Measurements from ENCODE around the gene CSNK1D. TPM values are rescaled to one million over a fixed set of nuclear protein-coding genes. Genes with fewer than 3 reads are reported as not detected.

CSNK1D gene
- polyA plus RNA-seq, 1 donor from 2014 or later, result 29.9 TPM

DNA sequence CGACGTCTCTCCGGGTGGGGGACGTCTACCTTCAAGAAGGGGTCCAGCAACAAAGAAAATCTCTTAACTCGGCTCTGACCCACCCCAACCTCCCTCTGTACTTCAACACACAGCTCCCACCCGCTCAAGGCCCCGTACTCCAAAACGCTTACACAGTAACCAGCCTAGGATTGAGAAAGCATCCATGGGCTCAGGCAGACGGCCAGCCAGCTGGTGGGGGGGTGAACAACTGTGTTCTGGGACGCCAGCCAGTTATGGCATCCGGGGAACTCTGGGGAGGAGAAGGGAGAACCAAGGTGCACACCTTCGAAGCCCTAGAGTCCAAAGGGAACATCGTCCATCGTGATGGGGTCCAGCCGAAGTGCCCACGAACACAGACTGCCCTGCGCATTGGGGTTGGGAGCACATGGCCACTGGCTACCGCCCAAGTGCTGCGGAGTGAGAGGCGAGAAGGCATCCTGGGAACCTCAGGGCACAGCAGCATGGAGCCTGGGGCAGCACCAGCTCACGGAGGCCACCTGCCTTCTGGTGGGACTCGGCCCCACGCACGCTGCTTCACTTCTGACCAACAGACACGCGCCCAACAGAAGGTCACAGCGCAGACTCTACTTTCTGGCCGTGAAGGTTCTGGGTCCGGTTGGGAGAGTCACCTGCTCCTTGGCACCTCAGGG lies 30.4 kb downstream of the CSNK1D start:
- Histone ChIP-seq H3K4me2 (ENCODE audit: low read length) (no peak overlapping the region), H3K9ac (ENCODE audit: low read length) (no peak overlapping the region), H3K27me3 (ENCODE audit: insufficient read depth, low read depth, low read length) (no peaks in the 10 kb centered on the region), H2AFZ (ENCODE audit: low read depth, low read length) (no peak overlapping the region), H3K79me2 (replicated peaks; ENCODE audit: insufficient read depth, low read length) (no peaks in the 10 kb centered on the region), H3K9me3 (ENCODE audit: low read length) (no peaks in the 10 kb centered on the region), H3K27ac (ENCODE audit: low read length) (no peak overlapping the region), H3K36me3 (ENCODE audit: insufficient read depth, low read length) (no peaks in the 10 kb centered on the region), H4K20me1 (ENCODE audit: insufficient read depth) (peaks cover 13% of the 10 kb centered on the region), H3F3A (ENCODE audit: insufficient read depth, low read length, poor library complexity, severe bottlenecking) (no peaks in the 10 kb centered on the region), H3K4me3 (ENCODE audit: low read length) (no peak overlapping the region), H3K9me2 (ENCODE audit: insufficient read depth, low read length) (no peaks in the 10 kb centered on the region)
- TF ChIP-seq SMC3 (conservative IDR thresholded peaks at IDR 0.05; ENCODE audit: poor library complexity), result no peak
- TF ChIP-seq POLR2AphosphoS5 (IDR thresholded peaks at IDR 0.05), result no peak
- TF ChIP-seq EZH2 (IDR thresholded peaks at IDR 0.05; ENCODE audit: borderline replicate concordance, insufficient read depth, low read length, poor library complexity, severe bottlenecking), result no peak
- no peak for TF ChIP-seq TAF1 (IDR thresholded peaks at IDR 0.05; ENCODE audit: low read depth)
- TF ChIP-seq, protein P1, sequence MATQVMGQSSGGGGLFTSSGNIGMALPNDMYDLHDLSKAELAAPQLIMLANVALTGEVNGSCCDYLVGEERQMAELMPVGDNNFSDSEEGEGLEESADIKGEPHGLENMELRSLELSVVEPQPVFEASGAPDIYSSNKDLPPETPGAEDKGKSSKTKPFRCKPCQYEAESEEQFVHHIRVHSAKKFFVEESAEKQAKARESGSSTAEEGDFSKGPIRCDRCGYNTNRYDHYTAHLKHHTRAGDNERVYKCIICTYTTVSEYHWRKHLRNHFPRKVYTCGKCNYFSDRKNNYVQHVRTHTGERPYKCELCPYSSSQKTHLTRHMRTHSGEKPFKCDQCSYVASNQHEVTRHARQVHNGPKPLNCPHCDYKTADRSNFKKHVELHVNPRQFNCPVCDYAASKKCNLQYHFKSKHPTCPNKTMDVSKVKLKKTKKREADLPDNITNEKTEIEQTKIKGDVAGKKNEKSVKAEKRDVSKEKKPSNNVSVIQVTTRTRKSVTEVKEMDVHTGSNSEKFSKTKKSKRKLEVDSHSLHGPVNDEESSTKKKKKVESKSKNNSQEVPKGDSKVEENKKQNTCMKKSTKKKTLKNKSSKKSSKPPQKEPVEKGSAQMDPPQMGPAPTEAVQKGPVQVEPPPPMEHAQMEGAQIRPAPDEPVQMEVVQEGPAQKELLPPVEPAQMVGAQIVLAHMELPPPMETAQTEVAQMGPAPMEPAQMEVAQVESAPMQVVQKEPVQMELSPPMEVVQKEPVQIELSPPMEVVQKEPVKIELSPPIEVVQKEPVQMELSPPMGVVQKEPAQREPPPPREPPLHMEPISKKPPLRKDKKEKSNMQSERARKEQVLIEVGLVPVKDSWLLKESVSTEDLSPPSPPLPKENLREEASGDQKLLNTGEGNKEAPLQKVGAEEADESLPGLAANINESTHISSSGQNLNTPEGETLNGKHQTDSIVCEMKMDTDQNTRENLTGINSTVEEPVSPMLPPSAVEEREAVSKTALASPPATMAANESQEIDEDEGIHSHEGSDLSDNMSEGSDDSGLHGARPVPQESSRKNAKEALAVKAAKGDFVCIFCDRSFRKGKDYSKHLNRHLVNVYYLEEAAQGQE (IDR thresholded peaks at IDR 0.05; ENCODE audit: borderline replicate concordance), result no peak
- no peak for TF ChIP-seq EP300 (conservative IDR thresholded peaks at IDR 0.05; ENCODE audit: poor library complexity, severe bottlenecking)
- no peak for TF ChIP-seq MXI1 (conservative IDR thresholded peaks at IDR 0.05; ENCODE audit: poor library complexity, severe bottlenecking)
- TF ChIP-seq RAD21 (conservative IDR thresholded peaks at IDR 0.05), result no peak
- TF ChIP-seq, protein P2, sequence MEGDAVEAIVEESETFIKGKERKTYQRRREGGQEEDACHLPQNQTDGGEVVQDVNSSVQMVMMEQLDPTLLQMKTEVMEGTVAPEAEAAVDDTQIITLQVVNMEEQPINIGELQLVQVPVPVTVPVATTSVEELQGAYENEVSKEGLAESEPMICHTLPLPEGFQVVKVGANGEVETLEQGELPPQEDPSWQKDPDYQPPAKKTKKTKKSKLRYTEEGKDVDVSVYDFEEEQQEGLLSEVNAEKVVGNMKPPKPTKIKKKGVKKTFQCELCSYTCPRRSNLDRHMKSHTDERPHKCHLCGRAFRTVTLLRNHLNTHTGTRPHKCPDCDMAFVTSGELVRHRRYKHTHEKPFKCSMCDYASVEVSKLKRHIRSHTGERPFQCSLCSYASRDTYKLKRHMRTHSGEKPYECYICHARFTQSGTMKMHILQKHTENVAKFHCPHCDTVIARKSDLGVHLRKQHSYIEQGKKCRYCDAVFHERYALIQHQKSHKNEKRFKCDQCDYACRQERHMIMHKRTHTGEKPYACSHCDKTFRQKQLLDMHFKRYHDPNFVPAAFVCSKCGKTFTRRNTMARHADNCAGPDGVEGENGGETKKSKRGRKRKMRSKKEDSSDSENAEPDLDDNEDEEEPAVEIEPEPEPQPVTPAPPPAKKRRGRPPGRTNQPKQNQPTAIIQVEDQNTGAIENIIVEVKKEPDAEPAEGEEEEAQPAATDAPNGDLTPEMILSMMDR (IDR thresholded peaks at IDR 0.05; ENCODE audit: poor library complexity, severe bottlenecking), result no peak

DNA sequence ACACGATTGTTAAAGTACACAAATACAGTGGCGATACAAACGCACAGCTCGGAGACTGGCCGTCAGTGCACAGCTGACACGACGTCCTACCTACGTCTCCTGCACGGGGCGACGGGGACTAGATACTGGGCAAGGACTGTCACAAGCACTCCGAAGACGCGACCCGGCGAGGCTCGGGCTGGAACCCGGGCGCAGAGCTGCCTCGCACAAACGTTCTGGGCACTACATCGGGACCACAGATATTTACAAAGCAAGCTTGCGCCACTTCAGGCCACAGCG lies 30.9 kb downstream of the CSNK1D start:
- Histone ChIP-seq H3K27me3 (ENCODE audit: insufficient read depth, low read depth, low read length) (no peaks in the 10 kb centered on the region), H3K9me2 (ENCODE audit: insufficient read depth, low read length) (no peaks in the 10 kb centered on the region), H3F3A (ENCODE audit: insufficient read depth, low read length, poor library complexity, severe bottlenecking) (no peaks in the 10 kb centered on the region), H3K9ac (ENCODE audit: low read length) (no peak overlapping the region), H3K79me2 (replicated peaks; ENCODE audit: insufficient read depth, low read length) (no peaks in the 10 kb centered on the region), H2AFZ (ENCODE audit: low read depth, low read length) (no peak overlapping the region), H3K9me3 (ENCODE audit: low read length) (no peaks in the 10 kb centered on the region), H3K4me2 (ENCODE audit: low read length) (no peak overlapping the region), H3K36me3 (ENCODE audit: insufficient read depth, low read length) (no peaks in the 10 kb centered on the region), H4K20me1 (ENCODE audit: insufficient read depth) (peaks cover 13% of the 10 kb centered on the region), H3K4me3 (ENCODE audit: low read length) (no peak overlapping the region), H3K27ac (ENCODE audit: low read length) (no peak overlapping the region)
- TF ChIP-seq EP300 (conservative IDR thresholded peaks at IDR 0.05; ENCODE audit: poor library complexity, severe bottlenecking) (no peak), EZH2 (IDR thresholded peaks at IDR 0.05; ENCODE audit: borderline replicate concordance, insufficient read depth, low read length, poor library complexity, severe bottlenecking) (no peak)

Measured in neural cell (in vitro differentiated cells).